Peyer's patch (tissue), 4 donors: ENCODE results near the gene FRMPD2. TPM values are rescaled to one million over a fixed set of nuclear protein-coding genes. Genes with fewer than 3 reads are reported as not detected.
A peak's percentile ranks its signal among the peaks of the same experiment; 100 is the strongest.

Source experiments
- DNase-seq, 3 donors: peaks; one replicate each; pipeline ENCODE4 v3.0.0-alpha.2; 2017 to 2019
- H3K27ac ChIP-seq, 4 donors: fragments of 200-600 bp; sonication (generic); one replicate each; pipeline ENCODE4 v1.5.1; 2016 to 2019
- H3K27me3 ChIP-seq, 2 donors: fragments of 200-600 bp; sonication (generic); one replicate each; pipeline ENCODE4 v1.5.1; 2019
- H3K36me3 ChIP-seq, 3 donors: fragments of 200-600 bp; sonication (generic); one replicate each; pipeline ENCODE4 v1.5.1; 2016 to 2019
- H3K4me1 ChIP-seq, 4 donors: fragments of 200-600 bp; sonication (generic); one replicate each; pipeline ENCODE4 v1.5.1; 2016 to 2019
- H3K4me3 ChIP-seq, 4 donors: fragments of 200-600 bp; sonication (generic); 1 replicate in 3 of 4; 2 replicates in 1 of 4; pipeline ENCODE4 v1.5.1; 2016 to 2019; ENCODE audit warnings: mild to moderate bottlenecking in 1 of 4
- H3K9me3 ChIP-seq, 4 donors: fragments of 200-600 bp; sonication (generic); one replicate each; pipeline ENCODE4 v1.5.1; 2016 to 2019; ENCODE audit warnings: mild to moderate bottlenecking in 1 of 4
- POLR2A ChIP-seq, 2 donors: fragments of 450-650 bp; IDR thresholded peaks; one replicate each; pipeline ENCODE4 v1.5.1; 2017; ENCODE audit warnings: antibody characterized with exemption in 2 of 2, mild to moderate bottlenecking in 2 of 2, moderate library complexity in 2 of 2
- total RNA-seq, 4 donors: library from RNA; depleted of rRNA; stranded (reverse); fragments of >200 nt; gene quantifications; one replicate each; pipeline ENCODE4 v1.1.0, GENCODE V29; 2016
- TF ChIP-seq, protein P1 (sequence below), 6 experiments: fragments of 450-650 bp in 4 of 6; fragments of 200-600 bp in 2 of 6; sonication (generic) in 1 of 6; IDR thresholded peaks; one replicate each; pipeline ENCODE4 v1.5.1; 2017 to 2019; ENCODE audit warnings: antibody characterized with exemption in 6 of 6, mild to moderate bottlenecking in 3 of 6, moderate library complexity in 1 of 6

FRMPD2 gene
- total RNA-seq, 4 donors from 2014 or later: not detected

DNA sequence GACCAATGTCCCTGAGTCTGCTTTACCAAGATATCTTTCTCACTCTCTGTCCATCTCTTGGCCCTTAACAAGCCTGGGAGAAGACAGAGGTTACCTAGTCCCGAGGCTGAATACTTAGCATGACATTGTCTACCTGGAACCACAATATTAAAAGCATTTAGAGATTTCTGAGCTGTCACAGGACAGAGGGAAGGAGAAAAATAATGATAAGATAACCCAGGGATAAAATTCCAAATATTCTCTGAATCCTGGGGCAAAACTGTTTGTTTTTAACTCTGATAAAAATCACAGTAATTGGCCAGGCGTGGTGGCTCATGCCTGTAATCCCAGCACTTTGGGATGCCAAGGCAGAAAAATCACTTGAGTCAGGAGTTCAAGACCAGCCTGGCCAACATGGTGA lies 19.9 kb upstream of the FRMPD2 start:
- no peaks in the 10 kb centered on the region for H3K9me3 ChIP-seq
- no peak for DNase-seq
- TF ChIP-seq, protein P1, sequence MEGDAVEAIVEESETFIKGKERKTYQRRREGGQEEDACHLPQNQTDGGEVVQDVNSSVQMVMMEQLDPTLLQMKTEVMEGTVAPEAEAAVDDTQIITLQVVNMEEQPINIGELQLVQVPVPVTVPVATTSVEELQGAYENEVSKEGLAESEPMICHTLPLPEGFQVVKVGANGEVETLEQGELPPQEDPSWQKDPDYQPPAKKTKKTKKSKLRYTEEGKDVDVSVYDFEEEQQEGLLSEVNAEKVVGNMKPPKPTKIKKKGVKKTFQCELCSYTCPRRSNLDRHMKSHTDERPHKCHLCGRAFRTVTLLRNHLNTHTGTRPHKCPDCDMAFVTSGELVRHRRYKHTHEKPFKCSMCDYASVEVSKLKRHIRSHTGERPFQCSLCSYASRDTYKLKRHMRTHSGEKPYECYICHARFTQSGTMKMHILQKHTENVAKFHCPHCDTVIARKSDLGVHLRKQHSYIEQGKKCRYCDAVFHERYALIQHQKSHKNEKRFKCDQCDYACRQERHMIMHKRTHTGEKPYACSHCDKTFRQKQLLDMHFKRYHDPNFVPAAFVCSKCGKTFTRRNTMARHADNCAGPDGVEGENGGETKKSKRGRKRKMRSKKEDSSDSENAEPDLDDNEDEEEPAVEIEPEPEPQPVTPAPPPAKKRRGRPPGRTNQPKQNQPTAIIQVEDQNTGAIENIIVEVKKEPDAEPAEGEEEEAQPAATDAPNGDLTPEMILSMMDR (IDR thresholded peaks at IDR 0.05): no peak
- no peak for TF ChIP-seq POLR2A (IDR thresholded peaks at IDR 0.05)
- H3K4me3 ChIP-seq: no peak overlapping the region
- H3K4me1 ChIP-seq: peaks cover 0 to 14% (median 0%) of the 10 kb centered on the region in 4 donors
- no peak overlapping the region for H3K27ac ChIP-seq
- H3K36me3 ChIP-seq: no peaks in the 10 kb centered on the region
- H3K27me3 ChIP-seq: no peaks in the 10 kb centered on the region

DNA sequence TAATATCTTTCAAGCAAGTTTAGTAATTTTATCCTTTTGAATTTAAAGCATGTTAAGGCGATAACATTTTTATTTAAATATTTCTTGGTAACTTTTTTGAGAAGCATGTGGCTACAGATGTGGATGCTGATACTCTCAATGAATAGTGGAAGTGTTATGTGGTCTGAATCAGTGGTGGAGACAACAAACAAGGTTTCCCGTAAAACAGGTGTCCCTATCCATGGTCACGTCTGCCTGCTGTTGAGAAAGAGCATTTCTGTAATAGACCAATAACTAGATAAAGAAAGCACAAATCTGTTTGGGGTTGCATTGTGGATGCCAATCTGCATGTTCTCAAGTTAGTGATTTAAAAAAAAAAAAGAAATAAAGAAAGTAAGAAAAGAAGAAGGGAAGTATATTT lies 18.1 kb upstream of the FRMPD2 start:
- TF ChIP-seq, protein P1 (IDR thresholded peaks at IDR 0.05): no peak
- TF ChIP-seq POLR2A (IDR thresholded peaks at IDR 0.05): no peak
- Histone ChIP-seq H3K4me1 (peaks cover 0 to 14% (median 0%) of the 10 kb centered on the region in 4 donors), H3K27me3 (no peaks in the 10 kb centered on the region)

DNA sequence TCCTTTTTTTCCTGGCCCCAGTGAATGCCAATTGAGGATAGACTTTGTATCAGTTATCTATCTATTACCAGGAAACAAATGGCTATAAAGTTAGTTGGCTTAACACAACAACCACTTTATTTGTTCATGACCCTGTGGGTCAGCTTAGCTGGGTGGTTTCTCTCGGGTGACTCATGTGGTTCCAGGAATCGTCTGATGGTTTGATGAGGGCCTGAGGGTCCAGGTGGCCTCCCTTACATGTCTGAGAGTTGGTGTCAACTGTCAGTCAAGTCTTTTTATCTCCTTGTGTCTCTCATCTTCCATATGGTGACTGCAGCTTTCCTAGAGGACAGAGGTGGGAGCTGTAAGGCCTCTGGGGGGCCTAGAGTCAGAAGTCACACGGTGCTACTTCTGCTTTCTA lies 16.7 kb upstream of the FRMPD2 start:
- TF ChIP-seq POLR2A (IDR thresholded peaks at IDR 0.05): no peak
- TF ChIP-seq, protein P1 (IDR thresholded peaks at IDR 0.05): no peak
- H3K36me3 ChIP-seq: no peaks in the 10 kb centered on the region
- peak overlapping the region in 1 of 4 donors; percentile 53 for H3K27ac ChIP-seq
- H3K9me3 ChIP-seq: no peaks in the 10 kb centered on the region
- no peak overlapping the region for H3K4me3 ChIP-seq
- DNase-seq: peak in 1 of 3 donors; percentile 59
- H3K4me1 ChIP-seq: peaks cover 0 to 14% (median 0%) of the 10 kb centered on the region in 4 donors
- H3K27me3 ChIP-seq: no peaks in the 10 kb centered on the region

More for the DNA sequence above, 18.1 kb upstream of the FRMPD2 start:
- Histone ChIP-seq H3K27ac (no peak overlapping the region), H3K9me3 (no peaks in the 10 kb centered on the region), H3K4me3 (no peak overlapping the region), H3K36me3 (no peaks in the 10 kb centered on the region)
- no peak for DNase-seq

DNA sequence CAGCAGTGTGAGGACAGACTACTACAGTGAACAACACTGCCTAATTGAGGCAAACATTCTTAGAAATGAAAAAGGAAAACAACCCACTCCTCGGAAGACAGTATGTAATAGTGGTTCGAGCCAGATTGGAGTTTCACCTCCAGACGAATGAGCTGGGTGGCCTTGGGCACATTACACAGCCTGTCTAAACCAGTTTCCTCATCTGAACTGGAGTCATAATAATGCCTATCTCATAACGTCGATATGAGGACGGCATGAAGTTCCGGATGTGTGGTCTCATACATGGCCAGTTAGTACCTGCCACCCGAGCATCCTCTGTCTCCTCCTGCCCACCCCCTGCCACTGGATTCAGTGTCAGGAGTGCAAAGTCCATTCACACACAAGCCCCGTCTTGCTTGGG lies 15.8 kb upstream of the FRMPD2 start:
- H3K9me3 ChIP-seq: no peaks in the 10 kb centered on the region
- TF ChIP-seq, protein P1 (IDR thresholded peaks at IDR 0.05): no peak
- TF ChIP-seq POLR2A (IDR thresholded peaks at IDR 0.05): no peak
- H3K27ac ChIP-seq: no peak overlapping the region
- H3K36me3 ChIP-seq: no peaks in the 10 kb centered on the region
- H3K4me3 ChIP-seq: no peak overlapping the region
- DNase-seq: no peak
- H3K27me3 ChIP-seq: no peaks in the 10 kb centered on the region
- peaks cover 0 to 14% (median 0%) of the 10 kb centered on the region in 4 donors for H3K4me1 ChIP-seq

DNA sequence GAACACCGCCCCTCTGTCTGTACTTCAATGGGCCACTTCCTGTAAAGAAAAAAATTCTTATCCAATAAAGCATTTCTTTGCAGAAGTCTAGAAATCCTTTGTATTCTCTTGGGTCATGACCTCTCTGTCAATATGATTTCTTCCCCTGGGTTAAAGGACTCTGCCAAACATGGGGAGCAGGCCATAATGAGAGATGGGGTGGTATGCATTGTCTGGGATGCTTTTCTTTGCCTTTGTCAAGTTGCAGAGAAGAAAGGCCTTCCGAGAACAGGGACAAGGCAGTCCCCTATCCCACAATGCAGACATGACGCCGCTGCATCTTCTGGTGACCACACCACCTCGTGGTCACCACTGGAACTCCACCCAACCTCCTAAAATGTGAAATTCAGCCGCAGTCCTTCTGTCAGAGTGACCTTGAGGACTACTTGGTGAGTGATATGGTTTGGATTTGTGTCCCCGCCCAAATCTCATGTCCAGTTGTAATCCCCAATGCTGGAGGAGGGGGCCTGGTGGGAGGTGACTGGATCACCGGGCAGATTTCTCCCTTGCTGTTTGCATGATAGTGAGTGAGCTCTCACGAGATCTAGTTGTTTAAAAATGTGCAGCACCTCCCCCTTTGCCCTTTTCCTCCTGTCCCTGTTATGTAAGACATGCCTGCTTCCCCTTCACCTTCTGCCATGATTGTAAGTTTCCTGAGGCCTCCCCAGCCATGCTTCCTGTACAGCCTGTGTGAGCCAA lies 15.2 kb upstream of the FRMPD2 start:
- peaks cover 0 to 14% (median 0%) of the 10 kb centered on the region in 4 donors for H3K4me1 ChIP-seq
- no peaks in the 10 kb centered on the region for H3K27me3 ChIP-seq
- TF ChIP-seq, protein P1 (IDR thresholded peaks at IDR 0.05): peak; percentile 25 to 82 (median 71)
- no peak for TF ChIP-seq POLR2A (IDR thresholded peaks at IDR 0.05)
- H3K4me3 ChIP-seq: no peak overlapping the region
- no peaks in the 10 kb centered on the region for H3K36me3 ChIP-seq
- no peak overlapping the region for H3K27ac ChIP-seq
- H3K9me3 ChIP-seq: no peaks in the 10 kb centered on the region
- peak; percentile 34 to 71 (median 68) for DNase-seq
